Daoy (cell line): ENCODE data around the gene PROSER3. TPM values are rescaled to one million over a fixed set of nuclear protein-coding genes. Genes with fewer than 3 reads are reported as not detected.
"Not testable (repeated sequence)": the region's sequence is repeated elsewhere in the genome, so short reads cannot be mapped to it uniquely, and the experiment has no call there.

Experiments used
- DNase-seq: peaks from one replicate; pipeline ENCODE4 v3.0.0-alpha.2; 2015; ENCODE audit warnings: low read depth
- total RNA-seq: library from RNA; depleted of rRNA; stranded (reverse); fragments of >200 nt; shearing (Covaris generic); gene quantifications from 2 replicates; pipeline ENCODE4 v1.2.3, GENCODE V29; 2014

The PROSER3 gene
- total RNA-seq, 1 experiment from 2014 or later = 3.2 TPM

DNA sequence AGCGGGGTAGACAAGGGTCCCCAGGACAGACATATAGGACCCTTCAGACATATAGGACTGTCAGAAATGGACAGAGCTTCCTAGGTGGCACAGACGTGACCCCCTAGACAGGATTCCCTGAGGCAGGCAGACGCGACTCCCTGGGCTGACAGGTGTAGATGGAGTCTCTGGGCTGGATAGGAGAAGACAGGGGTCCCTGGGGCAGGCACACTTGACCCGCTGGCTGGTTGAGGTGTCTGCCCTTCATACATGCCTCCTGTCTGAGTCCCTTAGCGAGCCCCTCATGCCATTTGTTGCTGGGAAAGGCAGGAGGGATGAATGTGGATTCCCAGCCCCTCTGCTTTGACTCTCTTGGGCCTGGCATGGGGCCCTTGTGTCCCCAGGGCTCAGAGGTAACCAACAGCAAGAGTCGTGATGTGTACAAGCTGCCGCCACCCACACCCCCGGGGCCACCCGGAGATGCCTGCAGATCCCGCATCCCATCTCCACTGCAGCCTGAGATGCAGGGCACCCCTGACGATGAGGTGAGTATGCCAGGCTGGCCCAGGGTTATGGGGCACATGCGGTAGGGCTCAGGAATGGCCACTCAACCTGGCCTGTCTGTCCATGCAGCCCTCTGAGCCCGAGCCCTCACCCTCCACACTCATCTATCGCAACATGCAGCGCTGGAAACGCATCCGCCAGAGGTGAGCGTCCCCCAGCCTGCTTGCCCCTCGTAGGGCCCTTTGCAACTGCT lies 4.2 kb upstream of the PROSER3 start:
- DNase-seq = no peak

DNA sequence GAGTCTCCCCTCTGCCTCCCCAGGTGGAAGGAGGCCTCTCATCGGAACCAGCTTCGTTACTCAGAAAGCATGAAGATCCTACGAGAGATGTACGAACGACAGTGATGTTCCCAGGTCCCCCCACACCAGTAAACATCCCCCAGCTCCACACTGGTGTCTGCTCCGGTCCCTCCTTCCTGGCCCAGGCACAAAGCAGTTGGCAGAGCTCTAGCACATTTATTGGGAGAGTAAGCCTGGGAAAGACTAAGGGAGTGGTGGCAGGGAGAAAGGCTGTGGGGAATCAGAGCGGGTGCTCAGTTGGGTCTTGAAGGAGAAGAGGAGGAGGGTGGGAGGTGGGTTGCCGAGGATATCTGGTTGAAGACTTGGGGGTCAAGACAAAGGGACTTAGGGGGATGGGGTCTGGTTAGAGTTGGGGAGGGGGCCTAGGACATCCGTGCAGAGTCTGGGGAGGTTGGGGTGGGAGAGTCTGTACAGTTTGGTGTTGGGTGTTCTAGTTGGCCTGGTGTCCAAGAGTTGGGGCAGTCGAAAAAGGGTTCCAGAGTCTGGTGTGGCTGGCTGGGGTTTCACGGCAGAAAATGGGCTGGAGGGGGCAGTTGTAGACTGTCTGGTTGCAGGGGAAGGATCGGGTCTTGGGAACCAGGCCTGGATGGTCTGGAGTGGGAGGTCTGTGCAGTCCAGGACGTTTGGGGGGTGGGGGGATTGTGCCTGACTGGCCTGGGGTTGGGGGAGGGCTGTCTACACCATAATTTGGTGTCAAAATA lies 3.4 kb upstream of the PROSER3 start:
- no peak for DNase-seq

DNA sequence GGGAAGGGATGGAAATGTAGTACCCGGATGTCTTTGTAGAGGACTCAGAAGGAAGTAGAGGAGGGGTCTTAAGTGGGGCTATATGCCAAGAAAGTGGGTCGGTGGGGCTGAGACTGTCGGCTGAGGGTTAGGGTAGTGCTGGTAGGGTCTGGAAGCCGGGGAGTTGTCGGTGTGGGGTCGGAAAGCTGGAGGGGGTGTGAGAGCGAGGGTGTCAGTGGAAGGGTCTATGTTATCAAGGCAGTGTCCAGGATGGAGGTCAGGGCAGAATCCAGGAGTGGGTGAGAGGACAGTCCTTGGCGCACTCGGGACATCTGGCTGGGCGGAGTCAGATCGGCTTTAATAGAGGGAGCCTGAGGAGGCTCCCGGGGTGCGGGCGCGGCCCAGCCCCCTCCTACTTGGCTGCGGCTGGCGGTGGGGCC lies 2.8 kb upstream of the PROSER3 start:
- no peak for DNase-seq

DNA sequence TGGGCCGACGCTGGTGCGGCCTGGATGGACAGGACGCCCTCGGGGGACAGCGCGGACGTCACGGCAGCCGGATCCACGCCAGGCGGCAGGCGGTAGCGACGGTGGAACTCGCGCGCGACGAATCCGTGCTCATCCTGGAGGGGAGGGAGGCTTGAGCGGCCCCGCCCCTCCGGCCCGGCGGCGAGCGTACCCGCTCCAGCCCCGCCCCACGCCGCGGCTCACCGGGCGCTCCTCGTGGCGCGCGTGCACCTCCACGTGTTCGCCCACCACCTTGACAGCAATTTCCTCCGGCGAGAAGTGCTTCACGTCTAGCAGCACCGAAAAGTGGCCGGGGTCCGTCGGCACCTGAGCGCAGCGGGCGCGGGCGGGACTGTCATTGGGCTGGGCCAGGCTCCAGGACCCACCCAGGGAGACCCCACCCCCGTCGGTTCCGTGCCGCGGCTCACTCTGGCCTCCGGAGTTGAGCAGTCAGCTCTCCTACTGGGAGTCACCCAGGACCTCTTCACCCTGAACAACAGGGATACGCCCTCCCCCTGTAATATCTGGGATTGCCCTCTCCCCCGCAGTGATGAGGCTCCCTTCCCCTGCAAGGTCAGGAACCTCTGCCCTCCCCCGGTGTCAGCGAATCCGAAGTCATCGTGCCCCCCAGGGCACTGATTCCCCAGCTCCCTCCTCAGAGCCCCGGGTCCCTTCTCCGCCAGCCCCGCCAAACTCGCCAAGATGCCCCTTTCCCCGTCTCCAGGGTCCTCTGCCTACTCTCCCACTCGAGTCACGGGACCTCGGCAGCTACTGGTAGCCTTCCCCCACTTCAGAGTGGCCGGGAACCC lies 2.2 kb upstream of the PROSER3 start:
- no peak for DNase-seq

DNA sequence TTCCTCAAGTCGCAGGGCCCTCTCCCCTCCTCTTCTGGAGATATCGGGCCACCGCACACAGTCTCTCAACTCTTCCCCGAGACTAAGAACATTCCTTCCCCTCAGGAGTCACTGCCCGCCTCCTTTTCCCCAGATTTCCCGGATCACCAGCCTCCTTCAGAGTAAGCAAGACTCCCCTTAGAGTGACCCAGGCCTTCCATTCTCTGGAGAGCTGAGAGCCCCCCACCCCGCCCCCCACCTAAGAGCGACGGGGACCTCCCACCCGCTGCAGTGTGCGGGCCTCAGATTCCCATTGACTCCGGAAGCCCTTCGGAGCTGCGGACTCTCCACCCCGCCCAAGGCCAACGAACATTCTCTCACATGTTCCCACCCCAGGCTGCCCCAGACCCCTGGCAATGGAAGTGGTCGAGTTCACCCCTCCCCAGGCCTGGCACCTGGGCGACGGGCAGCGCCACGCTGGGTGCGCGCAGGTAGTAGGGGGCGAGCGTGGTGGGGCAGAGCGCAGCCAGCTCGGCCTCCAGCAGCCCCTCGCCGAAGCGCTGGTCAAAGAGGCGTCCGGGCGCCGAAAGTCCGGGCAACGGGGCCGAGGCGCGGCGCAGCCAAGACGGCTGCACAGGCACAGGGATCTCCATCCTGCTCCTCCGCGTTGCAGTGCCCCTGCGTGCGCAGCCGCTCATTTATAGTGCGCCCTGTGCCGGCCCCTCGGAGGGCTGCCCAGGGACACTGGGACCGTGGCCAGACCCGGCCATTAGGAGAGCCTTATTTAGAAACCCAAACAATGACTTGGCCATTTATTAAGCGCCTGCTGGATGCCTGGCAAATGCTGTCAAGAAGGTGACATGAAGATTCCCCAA lies 1.4 kb upstream of the PROSER3 start, which contains the start of gene HSPB6:
TSS of gene HSPB6 (minus strand) at position 653 of the 854 bp plus-strand sequence. CDS start at position 632, 21 bp downstream.
- DNase-seq = peak; percentile 53

DNA sequence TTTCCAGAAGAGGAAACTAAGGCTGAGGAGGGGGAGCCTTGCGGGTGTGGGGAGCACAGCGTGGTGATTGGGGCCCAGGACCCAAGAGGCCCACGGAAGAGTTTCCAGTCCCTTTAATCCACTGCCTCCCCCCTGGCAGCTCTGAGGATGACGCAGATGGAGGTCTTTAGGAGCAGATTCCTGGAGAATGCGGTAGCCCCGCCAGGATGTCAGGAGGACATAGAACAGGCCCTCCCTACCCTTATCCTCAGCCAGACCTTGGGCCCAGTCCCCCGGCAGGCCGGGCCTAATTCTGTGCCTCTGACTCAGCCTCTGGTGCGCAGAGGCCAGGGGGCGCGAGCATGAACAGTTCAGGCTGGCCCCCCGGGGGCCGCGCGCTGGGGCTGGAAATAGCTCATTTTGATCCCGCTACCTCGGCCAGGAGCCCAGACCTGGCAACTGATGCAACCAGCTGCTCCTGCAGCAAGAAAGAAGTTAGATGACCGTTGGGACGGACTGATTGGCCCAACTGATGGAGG lies 686 bp upstream of the PROSER3 start:
- DNase-seq = peak; percentile 85

DNA sequence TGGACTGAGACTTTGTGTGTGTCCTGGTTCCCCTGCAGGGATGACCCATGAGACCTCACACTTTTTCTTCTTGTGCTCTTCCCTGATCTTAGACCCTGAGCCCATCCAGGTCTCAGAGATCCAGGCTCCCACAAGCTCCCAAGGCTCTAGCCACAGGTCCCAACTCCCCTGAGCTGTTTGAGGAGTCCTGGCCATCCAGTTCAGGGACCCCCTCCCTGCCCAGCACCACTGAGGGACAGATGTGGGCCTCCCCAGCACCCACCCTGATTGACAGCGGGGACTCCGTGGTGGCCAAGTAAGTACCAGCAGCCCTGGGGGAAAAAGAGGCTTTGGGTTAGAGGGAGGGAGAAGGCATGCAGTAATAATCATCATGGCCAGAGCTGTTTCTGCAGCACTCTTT lies 1.7 kb downstream of the PROSER3 start:
- DNase-seq = no peak

DNA sequence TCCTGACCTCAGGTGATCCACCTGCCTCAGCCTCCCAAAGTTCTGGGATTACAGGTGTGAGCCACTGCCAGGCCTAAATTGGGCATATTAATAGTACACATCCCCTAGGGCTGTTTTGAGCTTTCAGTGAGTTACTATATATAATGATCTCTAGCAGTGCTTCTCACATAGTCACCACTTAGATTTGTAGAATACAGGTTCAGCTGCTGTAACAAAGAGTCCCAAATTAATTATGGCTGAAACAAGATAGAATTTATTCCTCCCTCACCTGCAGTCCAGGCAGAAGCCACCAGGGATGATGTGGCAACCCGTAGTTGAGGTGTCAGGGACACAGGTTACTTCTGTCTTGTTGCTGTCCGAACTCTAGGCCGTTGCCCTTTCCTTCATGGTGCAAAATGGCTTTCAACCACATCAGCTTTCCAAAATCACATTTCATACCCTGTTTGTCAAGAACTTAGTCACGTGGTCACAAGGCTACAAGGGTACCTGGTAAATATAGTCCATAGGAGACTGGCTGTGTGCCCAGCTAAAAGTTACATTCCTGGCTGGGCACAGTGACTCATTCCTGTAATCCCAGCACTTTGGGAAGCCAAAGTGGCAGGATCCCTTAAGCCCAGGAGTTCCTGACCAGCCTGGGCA lies 2.9 kb downstream of the PROSER3 start:
- DNase-seq = no peak

DNA sequence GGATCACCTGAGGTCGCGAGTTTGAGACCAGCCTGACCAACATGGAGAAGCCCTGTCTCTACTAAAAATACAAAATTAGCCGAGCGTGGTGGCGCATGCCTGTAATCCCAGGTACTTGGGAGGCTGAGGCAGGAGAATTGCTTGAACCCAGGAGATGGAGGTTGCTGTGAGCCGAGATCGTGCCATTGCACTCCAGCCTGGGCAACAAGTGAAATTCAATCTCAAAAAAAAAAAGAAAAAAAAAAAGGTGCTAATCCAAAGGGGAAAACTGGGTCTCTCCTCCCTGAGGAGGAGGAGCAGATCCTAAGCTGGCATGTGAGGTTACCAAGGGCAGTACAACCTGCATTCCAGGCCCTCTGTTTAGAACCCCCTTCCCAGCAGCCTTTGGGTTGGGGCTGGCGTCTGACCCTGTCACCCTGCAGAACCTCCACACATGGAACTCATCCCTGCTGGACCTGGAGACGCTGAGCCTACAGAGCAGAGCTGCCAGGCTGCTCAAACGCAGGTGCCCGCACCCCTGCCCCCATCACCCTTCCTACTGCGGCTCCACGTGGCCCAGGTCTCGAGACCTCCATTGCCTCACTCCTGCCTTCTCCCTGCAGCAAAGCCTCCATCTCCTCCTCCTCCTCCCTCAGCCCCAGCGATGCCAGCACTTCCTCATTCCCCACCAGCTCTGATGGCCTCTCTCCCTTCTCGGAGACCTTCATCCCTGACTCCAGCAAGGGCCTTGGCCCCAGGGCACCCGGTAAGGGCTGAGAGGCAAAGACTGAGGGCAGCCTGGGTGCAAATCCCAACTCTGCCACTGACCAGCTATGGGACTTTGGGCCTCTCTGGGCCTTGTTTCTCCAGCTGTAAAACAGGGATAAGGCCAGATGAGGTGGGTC lies 6.7 kb downstream of the PROSER3 start:
- no peak for DNase-seq

DNA sequence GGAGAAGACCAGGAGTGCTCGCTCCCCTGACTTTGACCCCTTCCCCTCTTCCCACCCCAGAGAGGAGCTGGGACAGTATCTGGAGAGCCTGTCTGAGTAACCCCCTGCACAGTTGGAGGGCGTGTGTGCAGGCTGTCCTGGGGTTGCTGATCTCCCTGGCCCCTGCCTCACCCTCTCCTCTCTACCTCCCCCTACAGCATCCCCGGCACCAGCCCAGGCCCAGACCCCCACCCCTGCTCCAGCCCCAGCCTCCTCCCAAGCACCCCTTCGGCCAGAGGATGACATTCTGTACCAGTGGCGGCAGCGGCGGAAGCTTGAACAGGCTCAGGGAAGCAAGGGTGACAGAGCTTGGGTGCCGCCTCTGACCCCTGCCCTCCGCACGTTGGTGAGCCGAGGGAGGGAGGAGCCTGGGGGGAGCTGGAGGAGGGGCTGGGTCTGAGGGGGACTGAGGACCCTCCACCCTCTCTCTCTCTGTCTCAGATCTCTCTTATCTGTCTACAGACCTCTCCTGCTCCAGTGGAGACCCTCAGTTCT lies 8.7 kb downstream of the PROSER3 start:
- no peak for DNase-seq

DNA sequence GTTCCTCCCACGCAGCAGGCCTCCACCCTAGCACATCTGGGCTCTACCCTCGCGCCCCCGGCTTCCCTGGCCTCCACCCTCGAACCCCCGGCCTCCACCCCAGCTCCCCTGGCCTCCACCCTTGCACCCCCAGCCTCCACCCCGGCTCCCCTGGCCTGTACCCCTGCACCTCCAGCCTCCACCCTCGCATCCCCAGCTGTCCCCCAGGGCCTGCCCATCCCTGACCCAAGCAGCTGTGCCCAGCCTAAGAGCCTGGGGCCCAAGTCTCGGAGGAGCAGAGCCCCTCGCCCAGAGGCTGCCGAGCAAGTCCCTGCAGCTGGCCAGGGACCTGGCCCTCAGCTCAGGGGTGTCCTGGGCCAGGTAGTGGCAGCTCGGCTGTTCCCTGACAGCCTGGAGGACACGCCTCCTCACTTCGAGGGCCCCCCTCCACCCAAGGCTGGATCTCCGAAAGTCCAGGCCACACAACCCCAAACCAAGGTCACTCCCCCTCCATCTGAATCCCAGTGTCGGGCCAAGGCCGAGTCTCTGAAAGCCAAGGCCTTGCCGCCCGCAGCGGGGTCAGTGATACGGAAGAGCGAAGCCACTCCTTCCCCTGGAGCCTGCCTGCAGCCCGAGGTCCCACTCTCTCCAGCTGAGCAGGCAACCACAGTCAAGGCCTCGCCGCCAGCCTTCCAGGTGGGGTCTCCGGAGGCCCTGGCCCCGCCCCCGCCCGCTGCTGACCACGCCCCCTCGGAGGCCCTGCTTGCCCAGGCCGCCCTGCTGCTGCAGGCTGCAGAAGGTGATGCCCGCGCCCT lies 9.5 kb downstream of the PROSER3 start:
- DNase-seq = no peak

DNA sequence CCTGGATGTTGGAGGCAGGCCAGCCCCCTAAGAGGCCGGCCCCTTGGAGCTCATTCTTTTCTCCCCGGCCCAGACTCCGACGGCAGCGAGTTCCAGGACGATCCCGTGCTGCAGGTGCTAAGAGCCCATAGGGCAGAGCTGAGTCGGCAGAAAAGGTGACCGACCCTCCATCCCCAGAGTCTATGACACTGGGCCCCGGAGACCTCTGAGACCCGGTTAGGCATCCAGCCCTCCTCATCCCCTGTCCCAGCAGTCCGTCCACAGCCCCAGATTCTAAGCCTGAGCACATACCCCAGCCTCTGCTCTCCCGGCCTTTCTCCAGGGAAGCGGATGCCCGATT lies 10.1 kb downstream of the PROSER3 start:
- DNase-seq = no peak

DNA sequence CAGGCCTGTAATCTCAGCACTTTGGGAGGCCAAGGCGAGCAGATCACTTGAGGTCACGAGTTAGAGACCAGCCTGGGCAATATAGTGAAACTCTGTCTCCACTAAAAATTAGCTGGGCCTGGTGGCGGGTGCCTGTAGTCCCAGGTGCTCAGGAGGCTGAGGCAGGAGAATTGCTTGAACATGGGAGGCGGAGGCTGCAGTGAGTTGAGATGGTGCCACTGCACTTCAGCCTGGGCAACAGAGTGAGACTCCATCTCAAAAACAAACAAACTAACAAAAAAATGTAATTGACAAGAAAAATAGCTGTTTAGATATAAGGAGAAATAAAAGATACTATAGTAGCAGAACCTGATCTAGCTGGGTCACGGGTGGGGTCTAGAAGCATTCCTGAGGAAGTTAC lies 14.4 kb downstream of the PROSER3 start:
- not testable (repeated sequence) for DNase-seq

DNA sequence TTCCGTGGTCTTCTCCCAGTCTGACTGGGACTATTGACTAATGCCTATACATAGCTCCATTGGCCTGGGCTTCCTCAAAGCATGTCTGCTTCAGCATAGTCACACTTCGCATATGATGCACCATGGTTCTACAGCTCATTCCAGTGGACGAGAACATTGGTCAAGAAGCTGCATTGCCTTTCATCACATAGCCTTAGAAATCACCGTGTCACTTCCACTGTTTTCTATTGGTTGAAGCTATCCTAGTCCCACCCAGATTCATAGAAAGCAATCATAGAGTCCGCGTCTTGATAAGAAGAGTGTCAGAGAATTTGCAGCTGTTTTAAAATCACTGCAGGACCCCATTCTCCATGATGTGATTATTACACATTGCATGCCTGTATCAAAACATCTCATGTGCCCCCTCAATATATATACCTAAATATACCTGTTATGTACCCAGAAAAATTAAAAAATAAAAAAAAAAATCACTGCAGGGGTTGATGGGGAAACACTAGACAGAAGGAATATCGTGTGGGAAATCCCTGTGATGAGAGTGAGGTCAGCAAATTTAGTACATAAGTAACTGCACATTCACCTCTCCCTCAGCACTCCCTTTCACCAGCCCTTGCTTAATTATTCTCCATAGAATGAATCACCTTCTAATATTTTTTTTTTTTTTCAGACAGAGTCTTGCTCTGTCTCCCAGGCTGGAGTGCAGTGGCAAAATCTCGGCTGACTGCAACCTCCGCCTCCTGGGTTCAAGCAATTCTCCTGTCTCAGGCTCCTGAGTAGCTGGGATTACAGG lies 15.2 kb downstream of the PROSER3 start:
- peak; percentile 38 for DNase-seq

DNA sequence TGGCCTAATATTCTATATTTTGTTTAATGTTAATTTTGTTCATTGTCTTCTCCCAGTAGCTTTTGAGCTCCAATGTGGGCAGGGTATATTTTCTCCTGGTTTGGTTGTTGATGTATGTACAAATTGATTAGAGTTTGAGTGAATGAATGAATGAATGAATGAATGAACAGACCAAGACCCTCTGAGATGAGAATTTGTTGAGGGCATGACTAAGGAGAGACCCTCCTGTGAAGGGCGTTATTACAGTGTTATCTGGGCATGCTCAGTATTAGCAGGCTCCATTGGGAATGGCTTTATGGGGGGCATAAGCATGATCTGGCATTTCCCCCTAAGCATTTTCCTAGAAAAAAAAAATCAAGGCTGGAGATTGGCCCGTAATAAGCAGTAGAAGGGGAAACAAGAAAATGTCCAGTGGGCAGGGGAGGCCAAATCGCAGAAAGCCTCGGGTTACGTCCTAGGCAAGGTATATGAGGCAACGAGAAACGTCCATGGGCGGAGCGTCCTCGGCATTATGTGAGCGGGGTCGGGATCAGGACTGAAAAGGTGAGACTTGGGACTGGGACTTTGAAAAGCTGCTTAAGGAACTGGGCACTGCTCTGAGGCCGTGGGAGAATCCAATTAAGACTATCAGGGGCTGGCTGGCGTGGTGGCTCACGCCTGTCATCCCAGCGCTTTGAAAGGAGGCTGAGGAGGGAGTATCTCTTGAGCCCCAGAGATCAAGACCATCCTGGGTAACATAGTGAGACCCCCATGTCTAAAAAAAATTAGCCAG lies 16.5 kb downstream of the PROSER3 start:
- DNase-seq = no peak

DNA sequence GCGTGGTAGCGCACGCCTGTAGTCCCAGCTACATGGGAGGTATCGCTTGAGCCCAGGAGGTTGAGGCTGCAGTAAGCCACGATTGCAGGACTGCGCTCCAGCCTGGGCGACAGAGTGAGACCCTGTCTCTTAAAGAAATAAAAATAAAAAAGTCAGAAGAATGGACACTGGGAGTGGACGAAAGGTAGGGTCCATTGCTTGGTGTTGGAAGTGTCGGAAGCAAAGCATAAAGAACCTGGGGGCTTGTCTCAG lies 17.0 kb downstream of the PROSER3 start:
- DNase-seq = no peak
